ENCODE measurements around the gene TSPAN31.
"Not testable (repeated sequence)": the region's sequence is repeated elsewhere in the genome, so short reads cannot be mapped to it uniquely, and the experiment has no call there.

The TSPAN31 gene

GRCh38 chr12:57708296-57708695 lies 36.5 kb upstream of the TSPAN31 start:
- no peak for ATAC-seq
- no peak for TF ChIP-seq OSR1 (CRISPR knock-in tag; IDR thresholded peaks at IDR 0.05)
- TF ChIP-seq TSHZ2 (CRISPR knock-in tag; IDR thresholded peaks at IDR 0.05) = no peak

DNA sequence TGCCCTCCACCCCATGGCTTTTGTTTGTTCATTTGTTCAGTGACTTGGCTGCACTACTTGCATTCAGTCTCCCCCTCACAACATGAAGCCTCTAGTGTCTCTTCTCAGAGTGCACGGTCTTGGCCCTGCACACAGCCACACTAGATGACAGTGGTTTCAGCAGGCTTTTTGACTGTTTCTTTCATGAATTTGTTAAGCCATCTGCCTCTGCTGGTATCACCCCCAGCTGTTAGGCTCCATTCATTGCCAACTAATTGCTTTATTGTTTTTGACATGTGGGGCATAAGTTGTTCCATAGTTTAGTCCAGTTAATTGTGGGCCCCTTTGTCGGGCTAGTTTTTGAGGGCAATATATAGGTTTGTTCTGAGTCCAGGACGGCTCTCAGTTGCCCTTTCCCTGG lies 32.1 kb upstream of the TSPAN31 start:
- no peak for ATAC-seq
- TF ChIP-seq PPARA (CRISPR knock-in tag; IDR thresholded peaks at IDR 0.05; ENCODE audit: borderline replicate concordance) (no peak), RARB (CRISPR knock-in tag; IDR thresholded peaks at IDR 0.05) (no peak)

GRCh38 chr12:57713209-57713608 lies 31.6 kb upstream of the TSPAN31 start:
- no peak for TF ChIP-seq PPARA (CRISPR knock-in tag; IDR thresholded peaks at IDR 0.05; ENCODE audit: borderline replicate concordance)
- no peak for TF ChIP-seq TOX (CRISPR knock-in tag; IDR thresholded peaks at IDR 0.05; ENCODE audit: borderline replicate concordance)
- ATAC-seq = no peak

- ATAC-seq = not testable (repeated sequence)
Measured at GRCh38 chr12:57715036-57715748, 29.6 kb upstream of the TSPAN31 start.

GRCh38 chr12:57715786-57716185 lies 29.1 kb upstream of the TSPAN31 start:
- TF ChIP-seq ZFP30 (CRISPR knock-in tag; IDR thresholded peaks at IDR 0.05) (no peak), ZNF565 (CRISPR knock-in tag; conservative IDR thresholded peaks at IDR 0.05; ENCODE audit: low read depth) (no peak), CSRNP3 (CRISPR knock-in tag; IDR thresholded peaks at IDR 0.05) (no peak), ZNF70 (CRISPR knock-in tag; IDR thresholded peaks at IDR 0.05) (no peak), ZC3H10 (CRISPR knock-in tag; IDR thresholded peaks at IDR 0.05) (no peak), SNAI2 (CRISPR knock-in tag; IDR thresholded peaks at IDR 0.05) (no peak), ZFP3 (CRISPR knock-in tag; IDR thresholded peaks at IDR 0.05) (no peak), CSDC2 (CRISPR knock-in tag; IDR thresholded peaks at IDR 0.05) (no peak), ESRRG (CRISPR knock-in tag; IDR thresholded peaks at IDR 0.05) (no peak), TCF4 (CRISPR knock-in tag; IDR thresholded peaks at IDR 0.05; ENCODE audit: borderline replicate concordance) (no peak), TSHZ2 (CRISPR knock-in tag; IDR thresholded peaks at IDR 0.05) (no peak), PPARA (CRISPR knock-in tag; IDR thresholded peaks at IDR 0.05; ENCODE audit: borderline replicate concordance) (no peak), ZNF8 (CRISPR knock-in tag; IDR thresholded peaks at IDR 0.05) (no peak), ARNTL (CRISPR knock-in tag; IDR thresholded peaks at IDR 0.05; ENCODE audit: borderline replicate concordance, low read depth) (no peak), ISL1 (CRISPR knock-in tag; IDR thresholded peaks at IDR 0.05) (no peak)
- TF ChIP-seq, protein P1, sequence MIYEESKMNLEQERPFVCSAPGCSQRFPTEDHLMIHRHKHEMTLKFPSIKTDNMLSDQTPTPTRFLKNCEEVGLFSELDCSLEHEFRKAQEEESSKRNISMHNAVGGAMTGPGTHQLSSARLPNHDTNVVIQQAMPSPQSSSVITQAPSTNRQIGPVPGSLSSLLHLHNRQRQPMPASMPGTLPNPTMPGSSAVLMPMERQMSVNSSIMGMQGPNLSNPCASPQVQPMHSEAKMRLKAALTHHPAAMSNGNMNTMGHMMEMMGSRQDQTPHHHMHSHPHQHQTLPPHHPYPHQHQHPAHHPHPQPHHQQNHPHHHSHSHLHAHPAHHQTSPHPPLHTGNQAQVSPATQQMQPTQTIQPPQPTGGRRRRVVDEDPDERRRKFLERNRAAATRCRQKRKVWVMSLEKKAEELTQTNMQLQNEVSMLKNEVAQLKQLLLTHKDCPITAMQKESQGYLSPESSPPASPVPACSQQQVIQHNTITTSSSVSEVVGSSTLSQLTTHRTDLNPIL (CRISPR knock-in tag; IDR thresholded peaks at IDR 0.05; ENCODE audit: low read depth) = no peak
- ATAC-seq = no peak

Measured in SK-N-SH treated with all-trans-retinoic acid at 6 μM for 48 hours (cell line).